Measurements from ENCODE around the gene TSPAN5.

- no peak for TF ChIP-seq CTCF (IDR thresholded peaks at IDR 0.05)
- no peak for TF ChIP-seq POLR2A (IDR thresholded peaks at IDR 0.05)
Measured at GRCh38 chr4:98615991-98616390, 42.4 kb downstream of the TSPAN5 start.

Data from heart left ventricle (tissue), 13 donors.